Dendritic cell treated with granulocyte-macrophage colony-stimulating factor and Interleukin-4, amounts not matched to agents 40 ng/mL and 50 ng/mL, for 4 days (primary cell): Measurements from ENCODE around the gene LILRA2.
"Not testable (repeated sequence)": the region's sequence is repeated elsewhere in the genome, so short reads cannot be mapped to it uniquely, and the experiment has no call there.

Experiments used
- H3K27ac Mint-ChIP-seq: one replicate; pipeline ENCODE4 v1.8.0; 2022; ENCODE audit warnings: mild to moderate bottlenecking, mixed read lengths
- H3K27me3 Mint-ChIP-seq: one replicate; pipeline ENCODE4 v1.8.0; 2022; ENCODE audit warnings: mild to moderate bottlenecking, mixed read lengths
- H3K36me3 Mint-ChIP-seq: one replicate; pipeline ENCODE4 v1.8.0; 2022; ENCODE audit warnings: low read depth, mixed read lengths
- H3K4me1 Mint-ChIP-seq: one replicate; pipeline ENCODE4 v1.8.0; 2022; ENCODE audit warnings: low read depth, mixed read lengths
- H3K4me3 Mint-ChIP-seq: one replicate; pipeline ENCODE4 v1.8.0; 2022; ENCODE audit warnings: mild to moderate bottlenecking, moderate library complexity, mixed read lengths
- H3K9me3 Mint-ChIP-seq: one replicate; pipeline ENCODE4 v1.8.0; 2022; ENCODE audit warnings: mixed read lengths
- intact Hi-C: fragments of 100-400 bp; cut with micrococcal nuclease; formaldehyde crosslinking; loops from one replicate; pipeline ENCODE4 v1.15.0; 2022

Gene LILRA2

DNA sequence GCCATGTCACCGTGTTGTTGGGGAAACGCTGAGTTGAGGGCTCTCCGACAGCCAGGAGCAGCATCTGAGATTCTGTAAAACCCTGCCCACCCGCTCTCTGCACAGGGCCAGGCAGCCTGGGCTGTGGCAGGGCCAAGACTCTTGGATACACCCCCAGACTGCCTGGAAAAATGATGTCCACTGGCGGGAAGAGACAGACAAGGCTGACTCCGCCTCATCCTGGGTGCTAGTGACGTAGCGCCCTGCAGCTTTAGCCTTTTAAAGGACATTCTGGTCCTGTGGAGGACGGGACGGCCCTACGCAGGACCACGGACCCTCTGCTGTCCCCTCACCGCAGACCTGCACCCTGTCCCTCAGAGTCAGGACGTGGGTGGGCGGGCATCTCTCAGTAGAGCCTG lies 20.7 kb upstream of the LILRA2 start:
- Mint-ChIP-seq H3K27me3 (peaks cover 44% of the 10 kb centered on the region), H3K4me1 (peaks cover 17% of the 10 kb centered on the region), H3K9me3 (no peaks in the 10 kb centered on the region), H3K27ac (no peak overlapping the region), H3K36me3 (no peaks in the 10 kb centered on the region), H3K4me3 (no peak overlapping the region)
- intact Hi-C loops, result no loop called here

DNA sequence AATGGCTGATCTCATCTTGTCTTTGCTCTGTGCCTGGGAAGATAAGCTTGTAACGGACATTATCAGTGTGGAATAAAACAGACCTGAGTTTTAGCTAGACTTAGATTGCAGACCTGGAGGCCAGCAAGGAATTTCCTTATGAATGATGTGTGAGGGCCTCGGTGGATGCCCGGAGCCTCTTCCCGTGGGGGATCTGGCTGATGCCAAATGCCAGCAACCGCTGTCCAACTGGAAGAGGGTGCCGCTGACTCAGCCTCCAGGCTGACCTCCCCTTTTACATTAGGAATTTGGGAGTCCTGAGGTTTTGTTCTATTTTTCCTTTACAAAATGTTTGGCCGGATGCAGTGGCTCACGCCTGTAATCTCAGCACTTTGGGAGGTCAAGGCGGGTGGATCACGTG lies 19.6 kb upstream of the LILRA2 start:
- Mint-ChIP-seq H3K4me3 (no peak overlapping the region), H3K4me1 (peaks cover 17% of the 10 kb centered on the region)

DNA sequence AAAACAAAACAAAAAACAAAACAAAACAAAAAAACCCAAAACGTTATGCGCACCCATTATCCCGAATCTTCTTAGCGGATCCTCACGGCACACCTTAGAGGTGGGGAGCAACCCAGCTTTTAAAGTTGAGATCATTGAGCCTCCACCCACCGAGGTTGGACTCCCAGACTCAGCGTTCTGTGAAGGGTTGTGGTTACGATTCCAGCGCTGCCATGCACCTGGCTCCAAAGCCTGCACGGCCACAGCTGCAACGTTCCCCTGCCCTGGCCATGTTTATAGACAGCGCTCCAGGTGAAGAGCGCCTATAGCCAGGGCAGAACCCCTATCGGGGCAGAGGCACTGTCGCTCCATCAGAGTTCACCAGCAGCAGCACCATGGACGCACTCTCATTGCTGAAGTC lies 18.7 kb upstream of the LILRA2 start:
- H3K9me3 Mint-ChIP-seq, result no peaks in the 10 kb centered on the region
- H3K27ac Mint-ChIP-seq, result no peak overlapping the region
- intact Hi-C loops, result no loop called here
- H3K27me3 Mint-ChIP-seq, result peaks cover 38% of the 10 kb centered on the region
- H3K36me3 Mint-ChIP-seq, result no peaks in the 10 kb centered on the region
- peaks cover 17% of the 10 kb centered on the region for H3K4me1 Mint-ChIP-seq
- H3K4me3 Mint-ChIP-seq, result no peak overlapping the region

More for the DNA sequence above, 19.6 kb upstream of the LILRA2 start:
- no peak overlapping the region for H3K27ac Mint-ChIP-seq
- H3K9me3 Mint-ChIP-seq, result no peaks in the 10 kb centered on the region
- H3K36me3 Mint-ChIP-seq, result no peaks in the 10 kb centered on the region
- peaks cover 44% of the 10 kb centered on the region for H3K27me3 Mint-ChIP-seq
- intact Hi-C loops, result no loop called here

DNA sequence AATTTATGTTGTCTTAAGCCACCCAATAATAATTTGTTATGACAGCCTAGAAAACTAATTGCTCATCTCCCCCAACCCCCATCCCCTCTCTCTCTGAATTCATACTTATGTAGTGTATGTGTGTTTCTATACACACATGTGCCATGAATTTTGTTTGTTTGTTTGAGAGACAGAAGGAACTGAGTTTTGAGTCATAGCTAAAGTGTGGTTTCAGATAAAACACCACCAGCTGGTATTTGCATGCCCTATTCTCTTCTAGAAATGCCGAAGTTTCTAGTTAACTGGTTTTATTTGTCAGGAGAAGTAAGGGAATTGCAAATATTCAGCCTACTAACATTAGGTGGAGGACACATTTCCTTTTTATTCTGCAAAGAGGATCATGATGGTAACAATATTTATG lies 17.4 kb upstream of the LILRA2 start:
- Mint-ChIP-seq H3K4me3 (no peak overlapping the region), H3K27ac (no peak overlapping the region)
- intact Hi-C loops, result no loop called here

DNA sequence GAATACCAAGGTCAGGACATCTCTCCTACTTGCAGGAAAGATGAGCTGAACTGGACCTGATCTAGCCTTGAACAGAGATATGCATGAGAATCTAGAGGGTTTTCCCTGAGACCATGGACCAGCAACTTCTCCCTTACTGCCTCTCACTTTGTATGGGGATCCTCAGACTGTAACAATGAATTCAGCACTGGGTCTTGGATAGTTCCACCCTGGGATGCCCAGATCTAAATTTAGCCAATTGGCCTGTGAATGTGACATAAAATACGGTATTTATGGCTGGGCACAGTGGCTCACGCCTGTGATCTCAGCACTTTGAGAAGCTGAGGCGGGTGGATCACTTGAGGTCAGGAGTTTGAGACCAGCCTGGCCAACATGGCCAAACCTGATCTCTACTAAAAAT lies 15.3 kb upstream of the LILRA2 start:
- intact Hi-C loops, result no loop called here
- no peaks in the 10 kb centered on the region for H3K9me3 Mint-ChIP-seq
- no peaks in the 10 kb centered on the region for H3K36me3 Mint-ChIP-seq
- peaks cover 31% of the 10 kb centered on the region for H3K27me3 Mint-ChIP-seq
- H3K27ac Mint-ChIP-seq, result no peak overlapping the region
- peaks cover 5% of the 10 kb centered on the region for H3K4me1 Mint-ChIP-seq
- H3K4me3 Mint-ChIP-seq, result no peak overlapping the region

More for the DNA sequence above, 17.4 kb upstream of the LILRA2 start:
- Mint-ChIP-seq H3K9me3 (no peaks in the 10 kb centered on the region), H3K4me1 (peaks cover 17% of the 10 kb centered on the region), H3K36me3 (no peaks in the 10 kb centered on the region), H3K27me3 (peaks cover 40% of the 10 kb centered on the region)

DNA sequence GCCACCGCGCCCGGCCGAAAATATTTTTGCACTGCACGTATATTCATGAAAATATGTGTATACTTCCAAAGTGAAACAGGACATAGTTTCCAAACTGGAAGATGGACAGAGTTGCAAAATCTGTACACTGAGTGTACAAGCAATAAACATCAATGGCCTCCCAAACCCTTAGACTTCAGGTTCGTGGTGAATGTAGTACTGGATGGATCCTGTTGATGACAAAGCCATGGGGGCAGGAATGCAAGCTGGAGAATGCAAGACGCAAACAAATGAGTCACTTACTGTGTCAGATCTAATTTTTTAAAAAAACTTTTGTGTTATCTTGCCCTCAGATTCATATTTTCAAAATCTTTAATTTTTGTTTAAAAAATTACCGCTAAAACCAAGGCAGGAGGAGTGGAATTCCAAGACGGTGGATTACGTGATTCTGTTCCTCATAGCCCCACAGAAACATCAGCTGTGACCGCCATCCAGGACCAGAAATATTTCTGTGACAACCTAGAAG lies 12.7 kb upstream of the LILRA2 start:
- Mint-ChIP-seq H3K9me3 (no peaks in the 10 kb centered on the region), H3K27me3 (peaks cover 14% of the 10 kb centered on the region), H3K4me1 (peaks cover 3% of the 10 kb centered on the region), H3K36me3 (no peaks in the 10 kb centered on the region), H3K27ac (no peak overlapping the region), H3K4me3 (no peak overlapping the region)
- intact Hi-C loops, result no loop called here

DNA sequence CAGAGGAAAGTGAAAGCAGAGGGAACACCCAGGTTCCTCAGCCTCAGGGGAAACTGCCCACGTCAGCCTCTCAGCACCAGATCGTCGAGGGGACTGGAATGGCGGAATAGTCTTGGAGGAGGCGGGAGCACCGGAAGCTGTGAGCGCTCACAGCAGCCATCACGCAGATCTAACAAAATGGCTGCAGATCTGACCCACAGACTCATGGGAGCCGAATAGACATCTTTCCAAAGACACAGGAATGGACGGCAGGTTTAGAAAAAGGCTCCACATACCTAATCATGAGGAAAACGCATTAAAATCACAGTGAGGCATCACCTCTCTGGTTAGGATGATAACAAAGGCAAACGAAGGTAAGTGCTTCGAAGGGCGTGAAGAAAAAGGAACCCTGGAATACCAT lies 11.8 kb upstream of the LILRA2 start:
- H3K27ac Mint-ChIP-seq, result no peak overlapping the region
- H3K9me3 Mint-ChIP-seq, result no peaks in the 10 kb centered on the region
- H3K36me3 Mint-ChIP-seq, result no peaks in the 10 kb centered on the region
- no peaks in the 10 kb centered on the region for H3K4me1 Mint-ChIP-seq
- intact Hi-C loops, result no loop called here
- no peak overlapping the region for H3K4me3 Mint-ChIP-seq
- H3K27me3 Mint-ChIP-seq, result peaks cover 12% of the 10 kb centered on the region

DNA sequence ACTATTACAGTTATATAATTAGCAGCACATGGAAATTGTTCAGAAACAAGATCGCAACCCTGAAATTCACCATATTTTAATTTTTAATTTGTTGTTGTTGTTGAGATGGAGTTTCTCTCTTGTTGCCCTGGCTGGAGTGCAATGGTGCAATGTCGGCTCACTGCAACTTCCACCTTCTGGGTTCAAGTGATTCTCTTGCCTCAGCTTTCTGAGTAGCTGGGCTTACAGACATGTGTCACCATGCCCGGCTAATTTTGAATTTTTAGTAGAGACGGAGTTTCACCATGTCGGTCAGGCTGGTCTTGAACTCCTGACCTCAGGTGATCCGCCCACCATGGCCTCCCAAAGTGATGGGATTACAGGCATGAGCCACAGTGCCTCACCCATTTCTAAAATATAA lies 10.4 kb upstream of the LILRA2 start:
- H3K9me3 Mint-ChIP-seq, intact Hi-C loops, H3K36me3 Mint-ChIP-seq, H3K4me1 Mint-ChIP-seq, H3K4me3 Mint-ChIP-seq, H3K27ac Mint-ChIP-seq: not testable (repeated sequence)
- H3K27me3 Mint-ChIP-seq, result peaks cover 14% of the 10 kb centered on the region

DNA sequence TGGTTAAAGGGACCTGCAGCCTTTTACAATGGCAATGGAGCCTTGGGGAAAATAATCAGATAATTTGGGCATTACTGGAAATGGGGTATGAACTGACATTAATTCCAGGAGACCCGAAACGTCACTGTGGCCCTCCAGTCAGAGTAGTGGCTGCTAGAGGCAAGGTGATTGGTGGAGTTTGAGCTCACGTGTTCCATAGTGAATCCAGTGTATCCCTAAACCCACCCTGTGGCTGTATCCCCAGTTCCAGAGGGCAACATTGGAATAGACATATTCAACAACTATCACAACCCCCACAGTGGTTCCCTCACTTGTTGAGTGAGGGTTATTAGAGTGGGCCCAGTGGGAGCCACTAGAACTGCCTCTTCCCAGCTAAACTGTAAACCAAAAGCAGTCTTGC lies 3.3 kb upstream of the LILRA2 start:
- Mint-ChIP-seq H3K27me3 (peaks cover 4% of the 10 kb centered on the region), H3K36me3 (peaks cover 2% of the 10 kb centered on the region), H3K9me3 (no peaks in the 10 kb centered on the region), H3K4me3 (no peak overlapping the region), H3K27ac (no peak overlapping the region), H3K4me1 (peaks cover 50% of the 10 kb centered on the region)
- intact Hi-C loops, result loop anchor here (5.0 kb wide), 1 partner anchor 37 kb away; no protein-coding TSS in a partner anchor

DNA sequence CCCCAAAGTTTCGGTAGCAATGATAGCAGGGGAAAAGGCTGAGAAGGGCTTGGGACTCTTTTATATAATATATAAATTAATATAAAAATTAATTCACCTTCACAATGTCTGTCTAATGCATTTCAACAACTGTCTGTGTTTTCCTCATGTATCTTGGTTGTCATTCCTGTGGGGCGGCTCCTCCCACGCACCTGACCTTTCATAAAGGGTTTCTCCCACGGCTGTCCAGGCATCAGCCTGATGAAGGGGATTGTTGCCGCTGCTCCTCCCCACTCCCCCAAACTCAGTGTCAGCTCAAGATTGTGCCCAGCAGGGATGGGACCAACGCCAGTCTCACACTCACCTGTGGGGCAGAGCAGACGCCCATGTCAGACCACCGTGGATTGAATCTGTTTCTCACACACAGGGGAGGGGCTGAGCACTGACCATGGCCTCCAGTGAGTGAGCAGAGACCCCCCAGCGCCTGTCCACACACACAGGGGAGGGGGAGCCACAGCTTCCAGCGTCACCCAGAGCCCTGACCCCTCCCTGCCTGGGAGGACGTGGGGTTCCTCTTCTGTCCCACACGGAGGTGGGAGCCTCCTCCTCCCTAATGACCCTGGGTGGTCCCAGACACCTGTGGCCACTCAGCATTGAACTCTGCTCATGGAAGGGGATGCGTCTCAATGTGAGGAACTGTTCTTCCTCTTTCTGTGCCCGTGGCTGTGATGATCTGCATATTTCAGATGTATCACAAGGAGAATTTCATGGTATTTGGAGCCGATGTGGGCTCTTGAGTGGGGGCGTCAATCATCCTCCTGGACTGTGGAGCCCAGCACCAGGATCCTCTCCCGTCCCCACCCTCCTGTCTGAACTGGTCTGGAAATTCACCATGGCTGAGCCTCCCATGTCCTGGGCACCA lies 1.6 kb upstream of the LILRA2 start:
- H3K9me3 Mint-ChIP-seq, H3K27me3 Mint-ChIP-seq: not testable (repeated sequence)
- Mint-ChIP-seq H3K4me1 (peaks cover 67% of the 10 kb centered on the region), H3K27ac (peak overlapping the region; percentile 85), H3K4me3 (peak overlapping the region; percentile 66), H3K36me3 (peaks cover 19% of the 10 kb centered on the region)
- intact Hi-C loops, result loop anchor here (5.0 kb wide), 1 partner anchor 35 kb away; no protein-coding TSS in a partner anchor

DNA sequence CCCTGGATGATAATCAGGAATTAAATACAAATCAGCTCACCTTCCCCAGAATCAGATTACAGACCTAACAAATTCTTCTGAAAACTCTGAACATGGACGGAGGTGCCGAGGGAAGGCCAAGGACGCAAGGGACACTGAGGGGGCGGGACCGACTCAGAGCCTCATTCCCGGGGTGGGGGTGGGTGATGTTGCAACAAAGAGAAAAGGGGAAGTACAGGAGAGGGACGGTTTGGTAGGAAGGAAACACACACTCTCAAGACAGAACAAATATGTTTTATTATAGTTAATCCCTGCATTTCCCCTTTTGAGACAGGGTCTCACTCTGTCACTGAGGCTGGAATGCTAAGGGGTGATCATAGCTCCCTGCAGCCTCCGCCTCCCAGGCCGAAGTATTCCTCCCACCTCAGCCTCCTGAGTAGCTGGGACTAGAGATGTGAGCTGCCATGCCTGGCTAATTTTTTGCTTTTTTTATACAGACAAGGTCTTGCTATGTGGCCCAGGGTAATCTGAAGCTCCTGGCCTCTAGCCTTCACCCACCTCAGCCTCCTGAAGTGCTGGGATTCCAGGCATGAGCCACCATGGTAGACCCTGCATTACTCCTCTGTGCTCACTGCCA lies 786 bp upstream of the LILRA2 start:
- H3K27ac Mint-ChIP-seq, result peak overlapping the region; percentile 85
- no peaks in the 10 kb centered on the region for H3K27me3 Mint-ChIP-seq
- peaks cover 74% of the 10 kb centered on the region for H3K4me1 Mint-ChIP-seq
- peaks cover 25% of the 10 kb centered on the region for H3K36me3 Mint-ChIP-seq
- intact Hi-C loops, result loop anchor here (5.0 kb wide), 1 partner anchor 34 kb away; no protein-coding TSS in a partner anchor
- no peaks in the 10 kb centered on the region for H3K9me3 Mint-ChIP-seq
- peak overlapping the region; percentile 66 for H3K4me3 Mint-ChIP-seq

DNA sequence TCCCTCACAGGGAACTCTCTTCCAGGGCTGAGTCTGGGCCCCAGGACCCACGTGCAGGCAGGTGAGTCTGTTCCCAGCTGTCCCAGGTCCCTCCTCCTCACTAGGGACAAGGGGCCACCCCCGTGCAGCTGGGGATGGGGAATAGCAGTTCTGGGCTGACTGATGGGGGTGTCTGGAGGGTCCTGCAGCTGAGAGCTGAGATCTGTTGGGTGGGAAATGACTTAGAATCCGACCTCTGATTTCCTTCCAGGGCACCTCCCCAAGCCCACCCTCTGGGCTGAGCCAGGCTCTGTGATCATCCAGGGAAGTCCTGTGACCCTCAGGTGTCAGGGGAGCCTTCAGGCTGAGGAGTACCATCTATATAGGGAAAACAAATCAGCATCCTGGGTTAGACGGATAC lies 461 bp downstream of the LILRA2 start:
- Mint-ChIP-seq H3K27me3 (no peaks in the 10 kb centered on the region), H3K9me3 (no peaks in the 10 kb centered on the region), H3K4me3 (peak overlapping the region; percentile 66), H3K36me3 (peaks cover 31% of the 10 kb centered on the region), H3K4me1 (peaks cover 72% of the 10 kb centered on the region), H3K27ac (peak overlapping the region; percentile 85)
- intact Hi-C loops, result loop anchor here (5.0 kb wide), 1 partner anchor 33 kb away; no protein-coding TSS in a partner anchor

DNA sequence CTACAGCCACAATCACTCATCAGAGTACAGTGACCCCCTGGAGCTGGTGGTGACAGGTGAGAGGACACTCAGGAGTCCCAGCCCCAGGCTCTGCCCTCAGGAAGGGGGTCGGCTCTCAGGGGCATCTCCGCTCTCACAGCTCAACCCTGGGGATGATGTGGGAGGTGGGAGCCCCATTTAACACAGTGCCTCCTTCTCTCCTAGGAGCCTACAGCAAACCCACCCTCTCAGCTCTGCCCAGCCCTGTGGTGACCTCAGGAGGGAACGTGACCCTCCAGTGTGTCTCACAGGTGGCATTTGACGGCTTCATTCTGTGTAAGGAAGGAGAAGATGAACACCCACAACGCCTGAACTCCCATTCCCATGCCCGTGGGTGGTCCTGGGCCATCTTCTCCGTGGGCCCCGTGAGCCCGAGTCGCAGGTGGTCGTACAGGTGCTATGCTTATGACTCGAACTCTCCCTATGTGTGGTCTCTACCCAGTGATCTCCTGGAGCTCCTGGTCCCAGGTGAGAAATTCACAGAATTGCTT lies 1.0 kb downstream of the LILRA2 start:
- peak overlapping the region; percentile 66 for H3K4me3 Mint-ChIP-seq

DNA sequence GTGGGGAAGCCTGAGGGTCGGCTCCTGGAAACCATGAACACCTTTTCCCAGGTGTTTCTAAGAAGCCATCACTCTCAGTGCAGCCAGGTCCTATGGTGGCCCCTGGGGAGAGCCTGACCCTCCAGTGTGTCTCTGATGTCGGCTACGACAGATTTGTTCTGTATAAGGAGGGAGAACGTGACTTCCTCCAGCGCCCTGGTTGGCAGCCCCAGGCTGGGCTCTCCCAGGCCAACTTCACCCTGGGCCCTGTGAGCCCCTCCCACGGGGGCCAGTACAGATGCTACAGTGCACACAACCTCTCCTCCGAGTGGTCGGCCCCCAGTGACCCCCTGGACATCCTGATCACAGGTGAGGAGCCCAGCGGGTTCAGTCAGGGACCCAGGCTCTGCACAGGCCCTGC lies 1.6 kb downstream of the LILRA2 start:
- peak overlapping the region; percentile 85 for H3K27ac Mint-ChIP-seq
- intact Hi-C loops, H3K27me3 Mint-ChIP-seq, H3K9me3 Mint-ChIP-seq: not testable (repeated sequence)
- H3K4me1 Mint-ChIP-seq, result peaks cover 81% of the 10 kb centered on the region
- H3K4me3 Mint-ChIP-seq, result peak overlapping the region; percentile 23
- H3K36me3 Mint-ChIP-seq, result peaks cover 31% of the 10 kb centered on the region

More for the DNA sequence above, 1.0 kb downstream of the LILRA2 start:
- Mint-ChIP-seq H3K27ac (peak overlapping the region; percentile 85), H3K9me3 (no peaks in the 10 kb centered on the region), H3K4me1 (peaks cover 78% of the 10 kb centered on the region), H3K36me3 (peaks cover 31% of the 10 kb centered on the region), H3K27me3 (no peaks in the 10 kb centered on the region)
- intact Hi-C loops, result loop anchor here (5.0 kb wide), 1 partner anchor 33 kb away; no protein-coding TSS in a partner anchor
